ACC112 (cell line): ENCODE data around the gene AP2S1.
A peak's percentile ranks its signal among the peaks of the same experiment; 100 is the strongest.

Experiments used
- H2AFZ ChIP-seq: fragments of 200-600 bp; sonication (generic); one replicate; pipeline ENCODE4 v1.6.0; 2017; ENCODE audit warnings: antibody characterized with exemption, low read length; ENCODE audit not compliant: unreplicated experiment
- H3K27ac ChIP-seq: fragments of 200-600 bp; sonication (generic); 2 replicates; pipeline ENCODE4 v1.5.1; 2014; ENCODE audit warnings: low read depth, mild to moderate bottlenecking, antibody characterized with exemption, low read length, moderate library complexity
- H3K27me3 ChIP-seq: fragments of 200-600 bp; sonication (generic); 2 replicates; pipeline ENCODE4 v1.6.1; 2014; ENCODE audit warnings: mild to moderate bottlenecking, antibody characterized with exemption, low read length, moderate library complexity, mixed read lengths; ENCODE audit not compliant: insufficient read depth
- H3K36me3 ChIP-seq: fragments of 200-600 bp; sonication (generic); 2 replicates; pipeline ENCODE4 v1.6.1; 2016; ENCODE audit warnings: mild to moderate bottlenecking, antibody characterized with exemption, low read length, moderate library complexity, mixed read lengths; ENCODE audit not compliant: insufficient read depth
- H3K4me1 ChIP-seq: fragments of 200-600 bp; sonication (generic); one replicate; pipeline ENCODE4 v1.6.1; 2016; ENCODE audit warnings: low read length, mixed read lengths; ENCODE audit not compliant: insufficient read depth, unreplicated experiment, control insufficient read depth
- H3K4me3 ChIP-seq: fragments of 200-600 bp; sonication (generic); 2 replicates; pipeline ENCODE4 v1.5.1; 2014; ENCODE audit warnings: mild to moderate bottlenecking, low read depth, low read length
- H3K79me2 ChIP-seq: fragments of 200-600 bp; sonication (generic); one replicate; pipeline ENCODE4 v1.6.0; 2016; ENCODE audit warnings: low read length; ENCODE audit not compliant: control insufficient read depth, unreplicated experiment, insufficient read depth

AP2S1 gene

GRCh38 chr19:46867170-46867569, 16.5 kb upstream of the AP2S1 start:
- H3K4me3 ChIP-seq, result peak overlapping the region; percentile 7
- H3K27ac ChIP-seq, result peak overlapping the region; percentile 63
- H3K4me1 ChIP-seq, result peaks cover 45% of the 10 kb centered on the region

GRCh38 chr19:46866407-46867136, 15.9 kb upstream of the AP2S1 start:
- Histone ChIP-seq H3K27ac (peak overlapping the region; percentile 63), H2AFZ (no peak overlapping the region), H3K4me1 (peaks cover 45% of the 10 kb centered on the region), H3K79me2 (peaks cover 93% of the 10 kb centered on the region), H3K27me3 (no peaks in the 10 kb centered on the region), H3K4me3 (peak overlapping the region; percentile 7), H3K36me3 (no peaks in the 10 kb centered on the region)

More at GRCh38 chr19:46867170-46867569, 16.5 kb upstream of the AP2S1 start:
- no peaks in the 10 kb centered on the region for H3K27me3 ChIP-seq
- no peaks in the 10 kb centered on the region for H3K36me3 ChIP-seq
- peaks cover 92% of the 10 kb centered on the region for H3K79me2 ChIP-seq
- H2AFZ ChIP-seq, result no peak overlapping the region

- Histone ChIP-seq H3K36me3 (no peaks in the 10 kb centered on the region), H2AFZ (no peak overlapping the region), H3K4me3 (peak overlapping the region; percentile 82), H3K79me2 (peaks cover 76% of the 10 kb centered on the region), H3K27ac (peak overlapping the region; percentile 94), H3K4me1 (peaks cover 45% of the 10 kb centered on the region), H3K27me3 (no peaks in the 10 kb centered on the region)
Observed at GRCh38 chr19:46863818-46864629, 13.4 kb upstream of the AP2S1 start.

GRCh38 chr19:46862974-46863632, 12.5 kb upstream of the AP2S1 start:
- Histone ChIP-seq H3K4me3 (peak overlapping the region; percentile 82), H3K79me2 (peaks cover 69% of the 10 kb centered on the region), H2AFZ (no peak overlapping the region), H3K27me3 (no peaks in the 10 kb centered on the region), H3K4me1 (peaks cover 42% of the 10 kb centered on the region), H3K36me3 (no peaks in the 10 kb centered on the region), H3K27ac (peak overlapping the region; percentile 94)

GRCh38 chr19:46862503-46862834, 11.8 kb upstream of the AP2S1 start:
- H3K4me1 ChIP-seq, result peaks cover 37% of the 10 kb centered on the region
- peak overlapping the region; percentile 94 for H3K27ac ChIP-seq
- no peaks in the 10 kb centered on the region for H3K27me3 ChIP-seq

GRCh38 chr19:46861691-46862502, 11.3 kb upstream of the AP2S1 start:
- Histone ChIP-seq H3K27ac (peak overlapping the region; percentile 94), H3K27me3 (no peaks in the 10 kb centered on the region), H3K4me1 (peaks cover 32% of the 10 kb centered on the region), H2AFZ (no peak overlapping the region), H3K36me3 (no peaks in the 10 kb centered on the region), H3K4me3 (peak overlapping the region; percentile 82), H3K79me2 (peaks cover 57% of the 10 kb centered on the region)

More at GRCh38 chr19:46862503-46862834, 11.8 kb upstream of the AP2S1 start:
- peaks cover 63% of the 10 kb centered on the region for H3K79me2 ChIP-seq
- H3K36me3 ChIP-seq, result no peaks in the 10 kb centered on the region
- peak overlapping the region; percentile 82 for H3K4me3 ChIP-seq
- H2AFZ ChIP-seq, result no peak overlapping the region

GRCh38 chr19:46860846-46861690, 10.4 kb upstream of the AP2S1 start, which contains the start of gene ARHGAP35:
TSS of gene ARHGAP35 (plus strand) at chr19:46860997. CDS start at chr19:46918676, 57,679 bp downstream.
- H3K27me3 ChIP-seq, result no peaks in the 10 kb centered on the region
- H3K27ac ChIP-seq, result peak within 1 kb of the TSS; percentile 94
- peak within 1 kb of the TSS; percentile 25 for H2AFZ ChIP-seq
- H3K36me3 ChIP-seq, result no peaks in the 10 kb centered on the region
- H3K4me3 ChIP-seq, result peak within 1 kb of the TSS; percentile 82
- H3K4me1 ChIP-seq, result peaks cover 27% of the 10 kb centered on the region
- H3K79me2 ChIP-seq, result peaks cover 48% of the 10 kb centered on the region

- Histone ChIP-seq H2AFZ (no peak overlapping the region), H3K36me3 (no peaks in the 10 kb centered on the region), H3K27me3 (no peaks in the 10 kb centered on the region), H3K4me3 (peak overlapping the region; percentile 82), H3K4me1 (peaks cover 23% of the 10 kb centered on the region), H3K27ac (peak overlapping the region; percentile 94), H3K79me2 (peaks cover 41% of the 10 kb centered on the region)
Observed at GRCh38 chr19:46860125-46860845, 9.6 kb upstream of the AP2S1 start.

- Histone ChIP-seq H3K4me3 (peak overlapping the region; percentile 82), H3K36me3 (no peaks in the 10 kb centered on the region), H3K4me1 (peaks cover 17% of the 10 kb centered on the region), H3K79me2 (peaks cover 35% of the 10 kb centered on the region), H2AFZ (no peak overlapping the region), H3K27me3 (no peaks in the 10 kb centered on the region), H3K27ac (peak overlapping the region; percentile 94)
Observed at GRCh38 chr19:46859637-46860124, 9.0 kb upstream of the AP2S1 start.
